Islet precursor cell (in vitro differentiated cells): ENCODE data around the gene ITGAD.
A peak's percentile ranks its signal among the peaks of the same experiment; 100 is the strongest.

Source experiments
- DNase-seq: peaks from one replicate; pipeline ENCODE4 v3.0.0-alpha.2; 2018

ITGAD gene

DNA sequence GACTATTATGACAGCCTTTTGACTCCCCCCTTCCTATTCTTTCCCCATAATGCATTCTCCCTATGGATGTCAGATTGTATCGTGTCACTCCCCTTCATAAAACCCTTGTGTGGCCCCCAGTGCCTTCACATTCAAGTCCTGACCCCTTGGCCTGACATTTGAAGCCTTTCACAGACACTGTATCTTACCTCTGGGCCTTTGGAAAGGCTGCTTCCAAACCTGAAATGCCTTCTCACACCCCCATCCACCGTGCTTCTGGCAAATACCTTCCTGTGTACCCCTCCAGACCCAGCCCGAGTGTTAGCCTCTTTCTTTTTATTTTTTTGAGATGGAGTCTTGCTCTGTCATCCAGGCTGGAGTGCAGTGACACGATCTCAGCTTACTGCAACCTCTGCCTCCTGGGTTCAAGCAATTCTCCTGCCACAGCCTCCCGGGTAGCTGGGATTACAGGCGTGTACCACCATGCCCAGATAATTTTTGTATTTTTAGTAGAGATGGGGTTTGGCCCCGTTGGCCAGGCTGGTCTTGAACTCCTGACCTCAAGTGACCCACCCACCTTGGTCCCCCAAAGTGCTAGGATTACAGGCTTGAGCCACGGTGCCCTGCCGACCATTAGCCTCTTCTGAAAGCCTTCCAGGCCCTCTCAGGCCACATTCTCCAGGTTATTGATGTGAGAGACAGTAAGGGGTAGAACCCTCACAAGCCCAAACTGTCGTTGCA is 68.2 kb downstream of the ITGAD start:
- no peak for DNase-seq

DNA sequence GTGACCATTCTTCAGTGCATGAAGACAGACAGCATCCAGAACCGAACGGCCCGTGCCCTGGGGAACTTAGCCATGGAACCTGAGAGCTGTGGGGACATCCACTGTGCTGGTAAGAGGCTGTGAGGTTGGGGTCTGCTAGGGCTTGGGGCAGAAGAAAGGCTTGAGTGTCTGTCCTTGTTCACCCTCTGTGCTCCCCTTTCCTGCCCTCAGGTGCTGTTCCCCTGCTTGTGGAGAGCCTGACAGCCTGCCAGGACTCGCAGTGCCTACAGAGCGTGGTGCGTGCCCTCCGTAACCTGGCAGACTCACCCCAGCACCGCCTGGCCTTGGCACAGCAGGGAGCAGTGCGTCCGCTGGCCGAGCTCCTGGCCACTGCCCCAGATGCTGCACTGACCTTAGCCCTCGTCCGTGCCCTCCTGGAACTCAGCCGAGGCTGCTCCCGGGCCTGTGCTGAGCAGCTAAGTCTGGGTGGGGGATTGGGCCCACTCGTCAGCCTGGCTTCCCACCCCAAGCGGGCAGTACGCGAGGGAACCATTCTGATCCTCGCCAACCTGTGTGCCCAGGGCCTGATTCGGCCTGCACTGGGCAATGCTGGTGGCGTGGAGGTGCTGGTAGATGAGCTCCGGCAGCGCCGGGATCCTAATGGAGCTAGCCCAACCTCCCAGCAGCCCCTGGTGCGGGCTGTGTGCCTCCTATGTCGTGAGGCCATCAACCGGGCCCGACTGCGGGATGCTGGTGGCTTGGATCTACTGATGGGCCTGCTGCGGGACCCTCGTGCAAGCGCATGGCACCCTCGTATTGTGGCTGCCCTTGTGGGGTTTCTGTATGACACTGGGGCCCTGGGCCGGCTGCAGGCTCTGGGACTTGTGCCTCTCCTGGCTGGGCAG is 69.0 kb downstream of the ITGAD start:
- no peak for DNase-seq

- no peak for DNase-seq
These were observed 71.2 kb downstream of the ITGAD start for GRCh38 chr16:31464348-31464769.

DNA sequence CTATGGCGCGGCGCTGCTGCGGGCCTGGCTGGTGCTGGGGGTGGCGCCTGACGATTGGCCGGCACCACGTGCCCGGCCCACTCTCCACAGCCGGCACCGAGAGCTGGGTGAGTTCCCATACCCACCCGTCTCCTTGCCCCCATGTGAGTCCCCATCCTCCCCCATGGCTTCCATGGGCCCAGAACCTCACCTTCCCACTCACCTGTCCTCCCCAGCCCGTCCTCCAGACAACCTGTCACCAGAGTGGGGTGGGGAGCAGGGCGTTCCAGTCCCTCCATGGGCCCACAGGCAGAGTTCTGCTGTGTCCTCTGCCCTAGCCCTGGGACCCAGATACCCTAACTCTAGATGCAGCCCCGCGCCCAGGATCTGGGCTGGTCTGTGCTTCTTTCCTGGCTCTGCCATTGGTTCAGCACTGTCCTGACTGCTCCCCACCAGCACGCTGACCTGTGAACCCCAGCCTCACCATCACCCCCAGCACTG is 71.7 kb downstream of the ITGAD start:
- DNase-seq: no peak

- DNase-seq: no peak
These were observed 72.7 kb downstream of the ITGAD start for GRCh38 chr16:31465788-31466370.

- no peak for DNase-seq
These were observed 73.3 kb downstream of the ITGAD start for GRCh38 chr16:31466381-31466841.

- DNase-seq: no peak
These were observed 74.1 kb downstream of the ITGAD start for GRCh38 chr16:31467151-31467773.

GRCh38 chr16:31467858-31468257 is 74.7 kb downstream of the ITGAD start:
- DNase-seq: no peak

DNA sequence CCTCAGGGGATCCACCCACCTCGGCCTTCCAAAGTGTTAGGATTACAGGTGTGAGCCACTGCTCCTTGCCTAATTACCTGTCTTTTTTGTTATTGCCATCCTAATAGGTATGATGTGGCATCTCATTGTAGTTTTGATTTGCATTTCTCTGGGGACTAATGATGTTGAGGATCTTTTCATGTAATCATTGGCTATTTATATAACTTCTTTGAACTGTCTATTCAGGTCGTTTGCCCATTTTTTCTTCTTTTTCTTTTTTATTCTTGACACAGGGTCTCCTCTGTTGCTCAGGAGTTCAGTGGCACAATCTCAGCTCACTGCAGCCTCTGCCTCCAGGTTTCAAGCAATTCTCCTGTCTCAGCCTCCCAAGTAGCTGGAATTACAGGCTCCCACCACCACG is 77.5 kb downstream of the ITGAD start:
- DNase-seq: no peak

DNA sequence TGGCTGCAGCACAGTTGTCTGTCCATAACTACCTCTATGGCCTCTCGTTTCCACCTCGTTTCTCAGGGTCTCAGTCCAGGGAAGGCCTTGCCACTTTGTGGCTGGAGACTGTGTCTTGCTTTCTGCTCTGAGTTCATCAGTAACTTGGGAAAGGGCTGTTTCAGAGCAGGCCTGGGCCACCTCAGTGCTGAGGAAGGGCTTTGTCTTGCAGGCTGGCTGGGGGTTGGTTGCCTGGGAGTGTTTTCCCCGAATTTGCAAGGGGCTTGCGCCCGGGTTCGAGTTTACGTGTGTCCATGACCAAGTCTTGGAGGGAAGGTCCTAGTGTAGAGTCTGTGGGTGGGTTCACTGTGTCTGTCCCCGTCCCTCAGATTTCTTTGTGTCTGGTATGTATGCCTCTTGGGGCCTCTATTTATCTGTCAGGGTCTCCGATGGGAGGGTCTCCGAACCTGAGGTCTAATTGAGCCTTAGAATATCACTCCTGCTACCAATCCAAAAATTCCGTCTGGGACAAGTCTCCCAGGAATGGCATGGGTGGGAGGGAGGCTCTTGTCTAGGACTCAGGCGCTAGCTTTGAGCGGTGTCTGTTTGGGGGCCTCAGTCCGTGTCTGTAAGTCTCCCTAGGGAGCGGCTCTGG is 78.2 kb downstream of the ITGAD start:
- no peak for DNase-seq

GRCh38 chr16:31471875-31472708 is 79.0 kb downstream of the ITGAD start, which contains the start of gene TGFB1I1:
TGFB1I1 (plus strand) TSS chr16:31472152; CDS start chr16:31472189, 37 bp downstream.
- DNase-seq: peak; percentile 74

GRCh38 chr16:31472709-31473203 is 79.6 kb downstream of the ITGAD start:
- peak; percentile 83 for DNase-seq

GRCh38 chr16:31473264-31473984 is 80.3 kb downstream of the ITGAD start:
- DNase-seq: no peak

DNA sequence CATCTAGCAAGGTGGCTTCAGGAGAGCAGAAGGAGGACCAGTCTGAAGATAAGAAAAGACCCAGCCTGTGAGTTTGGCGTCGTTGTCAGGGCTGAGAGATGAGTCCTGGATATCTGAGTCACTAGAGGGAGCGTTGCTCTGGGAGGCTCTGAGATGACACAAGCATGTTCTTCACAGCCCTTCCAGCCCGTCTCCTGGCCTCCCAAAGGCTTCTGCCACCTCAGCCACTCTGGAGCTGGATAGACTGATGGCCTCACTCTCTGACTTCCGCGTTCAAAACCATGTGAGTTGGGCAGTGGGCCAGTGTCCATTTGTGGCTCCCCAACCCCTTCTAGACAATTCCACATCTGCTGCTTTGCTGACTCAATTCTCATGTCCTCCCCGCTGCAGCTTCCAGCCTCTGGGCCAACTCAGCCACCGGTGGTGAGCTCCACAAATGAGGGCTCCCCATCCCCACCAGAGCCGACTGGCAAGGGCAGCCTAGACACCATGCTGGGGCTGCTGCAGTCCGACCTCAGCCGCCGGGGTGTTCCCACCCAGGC is 81.1 kb downstream of the ITGAD start:
- no peak for DNase-seq

- DNase-seq: no peak
These were observed 81.9 kb downstream of the ITGAD start for GRCh38 chr16:31474773-31475738.

DNA sequence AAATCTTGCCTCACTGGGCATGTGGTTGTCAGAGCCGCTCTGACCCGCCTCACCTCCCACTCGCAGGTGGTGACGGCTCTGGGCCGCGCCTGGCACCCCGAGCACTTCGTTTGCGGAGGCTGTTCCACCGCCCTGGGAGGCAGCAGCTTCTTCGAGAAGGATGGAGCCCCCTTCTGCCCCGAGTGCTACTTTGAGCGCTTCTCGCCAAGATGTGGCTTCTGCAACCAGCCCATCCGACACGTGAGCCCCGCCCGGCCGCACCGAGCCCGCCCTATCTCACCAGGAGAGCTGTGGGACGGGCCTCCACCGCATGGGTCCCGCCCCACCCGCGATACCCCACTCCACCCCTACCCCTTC is 82.8 kb downstream of the ITGAD start:
- DNase-seq: no peak
